ENCODE results near the gene LGR5. TPM values are rescaled to one million over a fixed set of nuclear protein-coding genes. Genes with fewer than 3 reads are reported as not detected.

The LGR5 gene
- total and polyA plus RNA-seq, 9 of the 15 experiments (the other 6 are each of a cell fraction or from before 2014, with no cell fraction given) = not detected

DNA sequence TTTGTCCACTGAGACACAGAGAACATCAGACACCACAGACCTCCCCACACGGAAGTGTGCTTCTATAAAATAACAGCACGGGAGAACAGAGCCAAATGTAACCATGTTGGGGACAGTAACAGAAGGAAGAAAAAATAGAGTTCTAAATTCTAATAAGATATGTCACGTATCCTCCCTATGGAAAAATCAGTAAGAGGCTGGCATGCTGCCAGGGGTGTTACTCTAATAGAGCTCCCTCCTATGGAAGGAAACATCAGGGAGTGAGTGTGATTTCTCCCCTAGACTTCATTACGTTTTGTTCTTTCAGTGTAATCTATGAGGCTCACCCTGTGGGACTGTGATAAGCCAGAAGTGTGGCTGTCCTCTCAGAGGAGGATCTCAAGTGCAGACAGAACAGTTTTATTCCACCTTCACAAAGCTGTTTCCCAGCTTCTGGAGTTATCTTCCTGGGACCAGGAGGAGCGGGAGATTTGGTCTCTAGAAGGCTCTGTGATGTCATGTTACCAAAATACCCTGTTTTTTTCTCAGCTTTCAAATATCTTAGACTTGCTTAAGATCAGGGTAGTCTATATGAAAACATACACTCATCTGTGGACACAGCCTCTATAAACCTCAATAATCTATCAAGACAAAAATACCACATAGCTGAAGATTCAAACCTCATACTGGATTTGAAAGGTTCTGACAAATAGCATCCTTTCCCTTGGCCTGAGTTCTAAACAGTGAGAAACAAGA is 154.8 kb downstream of the LGR5 start:
- FAIRE-seq = peak; percentile 86
- TF ChIP-seq ZNF655 (CRISPR knock-in tag; IDR thresholded peaks at IDR 0.05) (no peak), LCOR (CRISPR knock-in tag; IDR thresholded peaks at IDR 0.05) (0 out of 2 replicates have a peak, but pooled peaks have one; percentile 11), SMARCC2 (IDR thresholded peaks at IDR 0.05; ENCODE audit: low read depth) (0 out of 2 replicates have a peak, but pooled peaks have one; percentile 25), ZNF589 (CRISPR knock-in tag; IDR thresholded peaks at IDR 0.05; ENCODE audit: low read depth) (0 out of 2 replicates have a peak, but pooled peaks have one; percentile 43), HDAC2 (IDR thresholded peaks at IDR 0.05) (peak; percentile 73; the same call in 1 of the 2 replicates), SRF (CRISPR knock-in tag; IDR thresholded peaks at IDR 0.05) (no peak), SAFB2 (IDR thresholded peaks at IDR 0.05; ENCODE audit: borderline replicate concordance, low read depth, low read length, severe bottlenecking) (no peak), HCFC1 (IDR thresholded peaks at IDR 0.05; ENCODE audit: low read depth, low read length) (0 out of 2 replicates have a peak, but pooled peaks have one; percentile 46), ARID3A (IDR thresholded peaks at IDR 0.05; ENCODE audit: borderline replicate concordance, low read depth, low read length) (peak; percentile 64; the same call in 1 of the 2 replicates)
- TF ChIP-seq, protein P1, sequence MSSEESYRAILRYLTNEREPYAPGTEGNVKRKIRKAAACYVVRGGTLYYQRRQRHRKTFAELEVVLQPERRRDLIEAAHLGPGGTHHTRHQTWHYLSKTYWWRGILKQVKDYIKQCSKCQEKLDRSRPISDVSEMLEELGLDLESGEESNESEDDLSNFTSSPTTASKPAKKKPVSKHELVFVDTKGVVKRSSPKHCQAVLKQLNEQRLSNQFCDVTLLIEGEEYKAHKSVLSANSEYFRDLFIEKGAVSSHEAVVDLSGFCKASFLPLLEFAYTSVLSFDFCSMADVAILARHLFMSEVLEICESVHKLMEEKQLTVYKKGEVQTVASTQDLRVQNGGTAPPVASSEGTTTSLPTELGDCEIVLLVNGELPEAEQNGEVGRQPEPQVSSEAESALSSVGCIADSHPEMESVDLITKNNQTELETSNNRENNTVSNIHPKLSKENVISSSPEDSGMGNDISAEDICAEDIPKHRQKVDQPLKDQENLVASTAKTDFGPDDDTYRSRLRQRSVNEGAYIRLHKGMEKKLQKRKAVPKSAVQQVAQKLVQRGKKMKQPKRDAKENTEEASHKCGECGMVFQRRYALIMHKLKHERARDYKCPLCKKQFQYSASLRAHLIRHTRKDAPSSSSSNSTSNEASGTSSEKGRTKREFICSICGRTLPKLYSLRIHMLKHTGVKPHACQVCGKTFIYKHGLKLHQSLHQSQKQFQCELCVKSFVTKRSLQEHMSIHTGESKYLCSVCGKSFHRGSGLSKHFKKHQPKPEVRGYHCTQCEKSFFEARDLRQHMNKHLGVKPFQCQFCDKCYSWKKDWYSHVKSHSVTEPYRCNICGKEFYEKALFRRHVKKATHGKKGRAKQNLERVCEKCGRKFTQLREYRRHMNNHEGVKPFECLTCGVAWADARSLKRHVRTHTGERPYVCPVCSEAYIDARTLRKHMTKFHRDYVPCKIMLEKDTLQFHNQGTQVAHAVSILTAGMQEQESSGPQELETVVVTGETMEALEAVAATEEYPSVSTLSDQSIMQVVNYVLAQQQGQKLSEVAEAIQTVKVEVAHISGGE (CRISPR knock-in tag; IDR thresholded peaks at IDR 0.05) = peak; percentile 88 to 99 (median 88); a peak in 5 of 6 replicates
- TF ChIP-seq, protein P2, sequence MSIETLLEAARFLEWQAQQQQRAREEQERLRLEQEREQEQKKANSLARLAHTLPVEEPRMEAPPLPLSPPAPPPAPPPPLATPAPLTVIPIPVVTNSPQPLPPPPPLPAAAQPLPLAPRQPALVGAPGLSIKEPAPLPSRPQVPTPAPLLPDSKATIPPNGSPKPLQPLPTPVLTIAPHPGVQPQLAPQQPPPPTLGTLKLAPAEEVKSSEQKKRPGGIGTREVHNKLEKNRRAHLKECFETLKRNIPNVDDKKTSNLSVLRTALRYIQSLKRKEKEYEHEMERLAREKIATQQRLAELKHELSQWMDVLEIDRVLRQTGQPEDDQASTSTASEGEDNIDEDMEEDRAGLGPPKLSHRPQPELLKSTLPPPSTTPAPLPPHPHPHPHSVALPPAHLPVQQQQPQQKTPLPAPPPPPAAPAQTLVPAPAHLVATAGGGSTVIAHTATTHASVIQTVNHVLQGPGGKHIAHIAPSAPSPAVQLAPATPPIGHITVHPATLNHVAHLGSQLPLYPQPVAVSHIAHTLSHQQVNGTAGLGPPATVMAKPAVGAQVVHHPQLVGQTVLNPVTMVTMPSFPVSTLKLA (conservative IDR thresholded peaks at IDR 0.05) = 0 out of 4 replicates have a peak, but pooled peaks of 1 of the 2 experiments have one; percentile 14

More for the DNA sequence above, 154.8 kb downstream of the LGR5 start:
- Histone ChIP-seq H3K4me3 (peak overlapping the region; percentile 19; the same call in 1 of the 2 replicates), H3K36me3 (ENCODE audit: control insufficient read depth, insufficient read depth, low read length) (no peaks in the 10 kb centered on the region), H3K4me1 (replicated peaks in 1 of 2; ENCODE audit: control insufficient read depth in 2 of 2, insufficient read depth in 2 of 2, low read length in 2 of 2) (peaks cover 2 to 13% of the 10 kb centered on the region in 2 experiments; a peak in 3 of 5 replicates), H3K9ac (ENCODE audit: insufficient read depth in 1 of 2, low read depth in 2 of 2, low read length in 2 of 2) (0 out of 4 replicates have a peak overlapping the region, but pooled peaks of 1 of the 2 experiments have one; percentile 20), H4K20me1 (replicated peaks; ENCODE audit: control insufficient read depth, insufficient read depth, low read length) (no peaks in the 10 kb centered on the region), H3K9me1 (ENCODE audit: control insufficient read depth, insufficient read depth, low read length) (no peaks in the 10 kb centered on the region), H3K79me2 (ENCODE audit: control insufficient read depth, insufficient read depth, low read length) (no peaks in the 10 kb centered on the region), H2AFZ (ENCODE audit: low read depth, low read length) (peak overlapping the region; percentile 90), H3K4me2 (ENCODE audit: insufficient read depth, low read length) (peak overlapping the region; percentile 57), H3K27me3 (ENCODE audit: control insufficient read depth in 2 of 2, insufficient read depth in 2 of 2, low read length in 2 of 2) (no peaks in the 10 kb centered on the region), H3K9me3 (replicated peaks; ENCODE audit: control insufficient read depth, insufficient read depth, low read depth, low read length) (no peaks in the 10 kb centered on the region), H3K27ac (ENCODE audit: extremely low read depth, low read depth, low read length) (peak overlapping the region; percentile 59)
- BruUV-seq (replicated peaks) = no TSS peak
- DNase-seq (ENCODE audit: extremely low read depth in 1 of 4, low spot score in 3 of 4) (peak; percentile 35 to 83 (median 60)), ATAC-seq (peak; percentile 95)
- in situ Hi-C loops (cut with MboI) (no loop called here), intact Hi-C loops (cut with micrococcal nuclease) (no loop called here)
- ChIA-PET CTCF (ENCODE audit: low intra/inter-chr PET ratio) (no interaction called here), POLR2A (interaction anchor here (0.6 to 1.3 kb wide), 6 partner anchors 8 to 87 kb away, joined by 3 to 7 read pairs (median 4); no protein-coding TSS in a partner anchor)
- 6% methylated on average over 5 of the region's 5 CpGs for WGBS (ENCODE audit: insufficient coverage, low coverage, missing lambda C conversion rate)

Data from K562 (cell line).